ENCODE measurements around the gene MRPL11.
"Not testable (repeated sequence)": the region's sequence is repeated elsewhere in the genome, so short reads cannot be mapped to it uniquely, and the experiment has no call there.

MRPL11 gene

GRCh38 chr11:66467756-66468155, 29.1 kb upstream of the MRPL11 start:
- no peak for DNase-seq (ENCODE audit: low spot score)
- POLR2A ChIA-PET (ENCODE audit: low non-redundant PET) = no interaction called here
- CTCF ChIA-PET = interaction anchor here (0.7 to 1.7 kb wide), 5 partner anchors 8 to 50 kb away, joined by 3 to 6 read pairs (median 4); no protein-coding TSS in a partner anchor
- H3K27ac ChIP-seq = peak overlapping the region; percentile 71
- no peak for TF ChIP-seq CTCF (conservative IDR thresholded peaks at IDR 0.05; ENCODE audit: low read depth)

- CTCF ChIA-PET = interaction anchor here (0.7 to 1.0 kb wide), 3 partner anchors 9 to 28 kb away, joined by 3 to 5 read pairs (median 3); no protein-coding TSS in a partner anchor
- peak; percentile 50 for DNase-seq (ENCODE audit: low spot score)
- peak overlapping the region; percentile 71 for H3K27ac ChIP-seq
- TF ChIP-seq CTCF (conservative IDR thresholded peaks at IDR 0.05; ENCODE audit: low read depth) = peak; percentile 37
- POLR2A ChIA-PET (ENCODE audit: low non-redundant PET) = interaction anchor here (0.9 kb wide), 1 partner anchor 13 kb away, joined by 6 read pairs; the partner anchor contains the start of gene DPP3
These were observed 28.5 kb upstream of the MRPL11 start for GRCh38 chr11:66467034-66467659.

GRCh38 chr11:66466225-66467033, 27.8 kb upstream of the MRPL11 start, which contains the start of gene PELI3:
PELI3 (plus strand) TSS chr11:66466905; CDS start chr11:66468129, 1,224 bp downstream.
- ChIA-PET CTCF (interaction anchor here (0.5 to 0.6 kb wide), 3 partner anchors 10 to 225 kb away, joined by 3 read pairs; no protein-coding TSS in a partner anchor), POLR2A (ENCODE audit: low non-redundant PET) (interaction anchor here (0.6 to 0.9 kb wide), 4 partner anchors 14 to 147 kb away, joined by 4 to 6 read pairs (median 6); partner anchors contain the start of gene DPP3)
- H3K27ac ChIP-seq = peak within 1 kb of the TSS; percentile 71
- no peak for TF ChIP-seq CTCF (conservative IDR thresholded peaks at IDR 0.05; ENCODE audit: low read depth)
- peak; percentile 96 for DNase-seq (ENCODE audit: low spot score)

GRCh38 chr11:66465373-66466224, 27.0 kb upstream of the MRPL11 start:
- peak overlapping the region; percentile 71; the same call in 1 of the 2 replicates for H3K27ac ChIP-seq
- TF ChIP-seq CTCF (conservative IDR thresholded peaks at IDR 0.05; ENCODE audit: low read depth) = no peak
- ChIA-PET POLR2A (ENCODE audit: low non-redundant PET) (interaction anchor here (0.5 to 0.7 kb wide), 2 partner anchors 146 to 153 kb away, joined by 3 to 6 read pairs; no protein-coding TSS in a partner anchor), CTCF (interaction anchor here (0.5 kb wide), 1 partner anchor 11 kb away, joined by 3 read pairs; no protein-coding TSS in a partner anchor)
- DNase-seq (ENCODE audit: low spot score) = no peak

- no peak for DNase-seq (ENCODE audit: low spot score)
- ChIA-PET POLR2A (ENCODE audit: low non-redundant PET) (interaction anchor here (0.5 kb wide), 1 partner anchor 153 kb away, joined by 3 read pairs; no protein-coding TSS in a partner anchor), CTCF (interaction anchor here (0.6 kb wide), 1 partner anchor 56 kb away, joined by 6 read pairs; no protein-coding TSS in a partner anchor)
- no peak for TF ChIP-seq CTCF (conservative IDR thresholded peaks at IDR 0.05; ENCODE audit: low read depth)
- 0 out of 2 replicates have a peak overlapping the region, but pooled peaks have one; percentile 6 for H3K27ac ChIP-seq
These were observed 26.3 kb upstream of the MRPL11 start for GRCh38 chr11:66464916-66465315.

GRCh38 chr11:66464116-66464515, 25.5 kb upstream of the MRPL11 start:
- H3K27ac ChIP-seq; POLR2A ChIA-PET (ENCODE audit: low non-redundant PET); CTCF ChIA-PET; DNase-seq (ENCODE audit: low spot score): not testable (repeated sequence)

Data from RWPE1 (cell line).